HCT116 (cell line): ENCODE results near the gene NAPA. TPM values are rescaled to one million over a fixed set of nuclear protein-coding genes. Genes with fewer than 3 reads are reported as not detected.

Source experiments
- ATAC-seq: fragments of 200-7000 bp; cut with Tn5 transposase; 2 replicates; pipeline ENCODE4 v1.9.1; 2020; ENCODE audit warnings: mild to moderate bottlenecking, moderate library complexity
- BruUV-seq: library from RNA; stranded (reverse); fragments of 400-500 nt; replicated peaks from 2 replicates; lab custom pipeline; 2021; lab: Mats Ljungman, UMichigan
- CTCF ChIA-PET: fragments of 300-600 bp; sonication (Branson Sonifier 250); formaldehyde crosslinking; loops from one replicate; lab custom pipeline; 2021; ENCODE audit warnings: antibody characterized with exemption; lab: Charles Lee
- POLR2A ChIA-PET: fragments of 300-600, 350-600 bp; sonication (Branson Sonifier 250); formaldehyde crosslinking; loops from one replicate; lab custom pipeline; 2021; ENCODE audit warnings: antibody characterized with exemption; lab: Charles Lee
- RAD21 ChIA-PET, 2 experiments: fragments of 300-600 bp; sonication (Branson Sonifier 250); formaldehyde crosslinking; loops; one replicate each; lab custom pipeline; 2023; ENCODE audit warnings: low total read pairs in 2 of 2; ENCODE audit not compliant: uncharacterized antibody in 2 of 2, unreplicated experiment in 2 of 2, low non-redundant PET in 1 of 2; lab: Charles Lee
- DNase-seq: peaks from one replicate; pipeline ENCODE4 v3.0.0-alpha.2; 2010; ENCODE audit warnings: low read depth, low spot score
- H2AFZ ChIP-seq: fragments of 200-600 bp; shearing (Covaris generic), sonication (generic); 2 replicates; pipeline ENCODE4 v1.6.1; 2017; ENCODE audit warnings: low read depth, mixed run types, mixed read lengths, antibody characterized with exemption, low read length; ENCODE audit not compliant: poor library complexity, severe bottlenecking
- H3K27ac ChIP-seq: 2 replicates; pipeline ENCODE4 v1.5.1; 2012; ENCODE audit warnings: low read depth, low read length
- H3K27me3 ChIP-seq: fragments of 200-600 bp; sonication (generic); 2 replicates; pipeline ENCODE4 v1.6.1; 2016; ENCODE audit warnings: mixed run types, low read length, mixed read lengths; ENCODE audit not compliant: insufficient read depth
- H3K36me3 ChIP-seq, 2 experiments: fragments of 200-500 bp in 1 of 2; fragments of 200-600 bp in 1 of 2; sonication (Bioruptor generic) in 1 of 2; sonication (generic) in 1 of 2; 2 replicates each; pipeline versions ENCODE4 v1.5.1 to v1.6.1; 2014 to 2016; ENCODE audit warnings: low read length in 2 of 2, inconsistent platforms in 1 of 2, mixed read lengths in 1 of 2, mixed run types in 1 of 2; ENCODE audit not compliant: insufficient read depth in 2 of 2, control insufficient read depth in 1 of 2
- H3K4me1 ChIP-seq, 2 experiments: fragments of 200-600 bp in 1 of 2; sonication (generic) in 1 of 2; 2 replicates each; pipeline versions ENCODE4 v1.5.1 to v1.6.1; 2012 to 2017; ENCODE audit warnings: low read length in 2 of 2, inconsistent platforms in 1 of 2, mild to moderate bottlenecking in 1 of 2, mixed read lengths in 1 of 2, mixed run types in 1 of 2, moderate library complexity in 1 of 2; ENCODE audit not compliant: insufficient read depth in 2 of 2, control insufficient read depth in 1 of 2
- H3K4me2 ChIP-seq: fragments of 200-600 bp; sonication (generic); 2 replicates; pipeline ENCODE4 v1.6.1; 2017; ENCODE audit warnings: mixed run types, low read length, mixed read lengths
- H3K4me3 ChIP-seq, 2 experiments: fragments of 200-600 bp in 1 of 2; sonication (generic) in 1 of 2; replicated peaks in 1 of 2; 2 replicates each; pipeline ENCODE4 v1.5.1; 2011 to 2016; ENCODE audit warnings: low read length in 2 of 2, control low read depth in 1 of 2, low read depth in 1 of 2, mild to moderate bottlenecking in 1 of 2, mixed read lengths in 1 of 2, mixed run types in 1 of 2
- H3K79me2 ChIP-seq: fragments of 200-600 bp; sonication (generic); 2 replicates; pipeline ENCODE4 v1.6.1; 2017; ENCODE audit warnings: mild to moderate bottlenecking, mixed run types, low read length, moderate library complexity, mixed read lengths; ENCODE audit not compliant: insufficient read depth
- H3K9ac ChIP-seq: fragments of 200-600 bp; sonication (generic); 2 replicates; pipeline ENCODE4 v1.6.1; 2016; ENCODE audit warnings: low read length, mixed read lengths
- H3K9me2 ChIP-seq: fragments of 200-600 bp; sonication (generic), shearing (Covaris generic); 2 replicates; pipeline ENCODE4 v1.6.1; 2017; ENCODE audit warnings: mixed run types, mild to moderate bottlenecking, moderate library complexity; ENCODE audit not compliant: insufficient read depth
- H3K9me3 ChIP-seq, 2 experiments: fragments of 200-500 bp in 1 of 2; fragments of 200-600 bp in 1 of 2; sonication (Bioruptor generic) in 1 of 2; sonication (generic) in 1 of 2; 2 replicates each; pipeline ENCODE4 v1.6.1; 2014 to 2017; ENCODE audit warnings: low read length in 2 of 2, mixed read lengths in 2 of 2, inconsistent platforms in 1 of 2, low read depth in 1 of 2, mild to moderate bottlenecking in 1 of 2, mixed run types in 1 of 2, moderate library complexity in 1 of 2; ENCODE audit not compliant: control insufficient read depth in 1 of 2, insufficient read depth in 1 of 2
- H4K20me1 ChIP-seq: fragments of 200-600 bp; sonication (generic), shearing (Covaris generic); 2 replicates; pipeline ENCODE4 v1.6.1; 2017; ENCODE audit warnings: mixed run types, mild to moderate bottlenecking, moderate library complexity; ENCODE audit not compliant: insufficient read depth
- ATF3 ChIP-seq: IDR thresholded peaks from 2 replicates; pipeline ENCODE4 v1.6.1; 2012
- CBX3 ChIP-seq: IDR thresholded peaks from 2 replicates; pipeline ENCODE4 v1.6.1; 2012; ENCODE audit warnings: low read depth
- CEBPB ChIP-seq: IDR thresholded peaks from 2 replicates; pipeline ENCODE4 v1.6.1; 2012; ENCODE audit warnings: low read depth
- CTCF ChIP-seq, 3 experiments: fragments of 200-600 bp in 1 of 3; sonication (generic) in 1 of 3; IDR thresholded peaks in 2 of 3; conservative IDR thresholded peaks in 1 of 3; 2 replicates each; pipeline ENCODE4 v1.5.1; 2012 to 2017; ENCODE audit warnings: low read depth in 2 of 3, low read length in 2 of 3, antibody characterized with exemption in 1 of 3, borderline replicate concordance in 1 of 3, control low read depth in 1 of 3, mild to moderate bottlenecking in 1 of 3, mixed read lengths in 1 of 3, mixed run types in 1 of 3, moderate library complexity in 1 of 3; ENCODE audit not compliant: insufficient read depth in 1 of 3
- ELF1 ChIP-seq: IDR thresholded peaks from 2 replicates; pipeline ENCODE4 v1.6.1; 2012; ENCODE audit warnings: low read depth, borderline replicate concordance
- EZH2 ChIP-seq: fragments of 200-600 bp; sonication (generic); IDR thresholded peaks from 2 replicates; pipeline ENCODE4 v1.6.1; 2017; ENCODE audit warnings: antibody characterized with exemption, mixed run types
- JUND ChIP-seq: IDR thresholded peaks from 2 replicates; pipeline ENCODE4 v1.6.1; 2012
- MAX ChIP-seq: IDR thresholded peaks from 2 replicates; pipeline ENCODE4 v1.6.1; 2012
- RAD21 ChIP-seq: IDR thresholded peaks from 2 replicates; pipeline ENCODE4 v1.6.1; 2012; ENCODE audit warnings: low read depth, mild to moderate bottlenecking
- REST ChIP-seq: IDR thresholded peaks from 2 replicates; pipeline ENCODE4 v1.6.1; 2012; ENCODE audit warnings: low read depth
- ZBTB33 ChIP-seq: IDR thresholded peaks from 2 replicates; pipeline ENCODE4 v1.6.1; 2011; ENCODE audit warnings: mild to moderate bottlenecking, low read length, moderate library complexity; ENCODE audit not compliant: insufficient replicate concordance; ENCODE audit errors: extremely low read depth
- ZNF274 ChIP-seq: fragments of 200-500 bp; sonication (Bioruptor generic); IDR thresholded peaks from 2 replicates; pipeline ENCODE4 v1.6.1; 2014; ENCODE audit warnings: mild to moderate bottlenecking, low read depth, low read length, inconsistent platforms
- intact Hi-C: fragments of 100-400 bp; cut with micrococcal nuclease; formaldehyde crosslinking; loops from 2 replicates; pipeline ENCODE4 v1.10.0; 2022
- total RNA-seq: library from RNA; stranded (reverse); gene quantifications from one replicate; pipeline ENCODE4 v1.2.1, GENCODE V29; 2021; ENCODE audit not compliant: unreplicated experiment

Gene NAPA
- total RNA-seq, 1 experiment from 2014 or later, result 58.8 TPM

GRCh38 chr19:47544075-47544474 is 29.2 kb upstream of the NAPA start (continued):
- TF ChIP-seq MAX (no peak), EZH2 (no peak), CTCF (IDR thresholded peaks at IDR 0.05 in 2 of 3, conservative IDR thresholded peaks at IDR 0.05 in 1 of 3; ENCODE audit: borderline replicate concordance in 1 of 3, insufficient read depth in 1 of 3, low read depth in 2 of 3, low read length in 2 of 3) (no peak)

GRCh38 chr19:47542030-47542475 is 27.2 kb upstream of the NAPA start:
- BruUV-seq, result no TSS peak
- Histone ChIP-seq H3K4me1 (no peaks in the 10 kb centered on the region), H3K27ac (no peak overlapping the region), H3K9ac (no peak overlapping the region), H4K20me1 (no peaks in the 10 kb centered on the region), H2AFZ (no peak overlapping the region), H3K4me3 (no peak overlapping the region), H3K27me3 (no peaks in the 10 kb centered on the region), H3K4me2 (no peak overlapping the region), H3K9me3 (no peaks in the 10 kb centered on the region), H3K9me2 (no peaks in the 10 kb centered on the region), H3K36me3 (no peaks in the 10 kb centered on the region), H3K79me2 (no peaks in the 10 kb centered on the region)
- POLR2A ChIA-PET, result no interaction called here
- CTCF ChIA-PET, result no interaction called here
- intact Hi-C loops, result no loop called here
- ATAC-seq (no peak), DNase-seq (no peak)
- RAD21 ChIA-PET, result no interaction called here
- TF ChIP-seq JUND, result no peak
- no peak for TF ChIP-seq REST
- no peak for TF ChIP-seq CEBPB
- no peak for TF ChIP-seq ELF1
- TF ChIP-seq CTCF (IDR thresholded peaks at IDR 0.05 in 2 of 3, conservative IDR thresholded peaks at IDR 0.05 in 1 of 3; ENCODE audit: borderline replicate concordance in 1 of 3, insufficient read depth in 1 of 3, low read depth in 2 of 3, low read length in 2 of 3), result no peak
- TF ChIP-seq CBX3, result no peak
- no peak for TF ChIP-seq ATF3
- no peak for TF ChIP-seq ZBTB33
- TF ChIP-seq ZNF274, result no peak
- no peak for TF ChIP-seq RAD21
